ENCODE results near the gene ZCRB1. TPM values are rescaled to one million over a fixed set of nuclear protein-coding genes. Genes with fewer than 3 reads are reported as not detected.

ZCRB1 gene
- total RNA-seq, 2 experiments from 2014 or later = 47.8 to 53.8 TPM

GRCh38 chr12:42315108-42315507, 10.8 kb downstream of the ZCRB1 start:
- ATAC-seq (ENCODE audit: low read depth) (no peak), DNase-seq (no peak)
- Mint-ChIP-seq H3K36me3 (peaks cover 9% of the 10 kb centered on the region), H3K27ac (no peak overlapping the region), H3K4me1 (no peaks in the 10 kb centered on the region), H3K9me3 (no peaks in the 10 kb centered on the region), H3K4me3 (no peak overlapping the region), H3K27me3 (no peaks in the 10 kb centered on the region)
- POLR2A ChIA-PET = no interaction called here

- no peaks in the 10 kb centered on the region for H3K9me3 Mint-ChIP-seq
- H3K36me3 Mint-ChIP-seq = peaks cover 2% of the 10 kb centered on the region
- no peaks in the 10 kb centered on the region for H3K27me3 Mint-ChIP-seq
- H3K4me1 Mint-ChIP-seq = no peaks in the 10 kb centered on the region
- POLR2A ChIA-PET = no interaction called here
- no peak overlapping the region for H3K27ac Mint-ChIP-seq
- no peak for ATAC-seq (ENCODE audit: low read depth)
- H3K4me3 Mint-ChIP-seq = no peak overlapping the region
- no peak for DNase-seq
These were observed 15.9 kb downstream of the ZCRB1 start for GRCh38 chr12:42309996-42310395.

- ATAC-seq (ENCODE audit: low read depth) (no peak), DNase-seq (no peak)
- POLR2A ChIA-PET = no interaction called here
- Mint-ChIP-seq H3K27me3 (no peaks in the 10 kb centered on the region), H3K27ac (no peak overlapping the region), H3K4me3 (no peak overlapping the region), H3K9me3 (no peaks in the 10 kb centered on the region), H3K36me3 (no peaks in the 10 kb centered on the region), H3K4me1 (no peaks in the 10 kb centered on the region)
These were observed 17.5 kb downstream of the ZCRB1 start for GRCh38 chr12:42308390-42308789.

- H3K9me3 Mint-ChIP-seq = no peaks in the 10 kb centered on the region
- no peaks in the 10 kb centered on the region for H3K4me1 Mint-ChIP-seq
- no peak overlapping the region for H3K27ac Mint-ChIP-seq
- ATAC-seq (ENCODE audit: low read depth) = no peak
- DNase-seq = no peak
- no peaks in the 10 kb centered on the region for H3K27me3 Mint-ChIP-seq
- POLR2A ChIA-PET = no interaction called here
- H3K36me3 Mint-ChIP-seq = no peaks in the 10 kb centered on the region
- H3K4me3 Mint-ChIP-seq = no peak overlapping the region
These were observed 19.6 kb downstream of the ZCRB1 start for GRCh38 chr12:42306297-42306696.

- peaks cover 2% of the 10 kb centered on the region for H3K27me3 Mint-ChIP-seq
- peaks cover 4% of the 10 kb centered on the region for H3K4me1 Mint-ChIP-seq
- H3K4me3 Mint-ChIP-seq = no peak overlapping the region
- H3K9me3 Mint-ChIP-seq = no peaks in the 10 kb centered on the region
- H3K36me3 Mint-ChIP-seq = no peaks in the 10 kb centered on the region
- POLR2A ChIA-PET = no interaction called here
- ATAC-seq (ENCODE audit: low read depth) (no peak), DNase-seq (no peak)
- no peak overlapping the region for H3K27ac Mint-ChIP-seq
These were observed 26.2 kb downstream of the ZCRB1 start for GRCh38 chr12:42299392-42300308.

GRCh38 chr12:42298887-42299286, 27.0 kb downstream of the ZCRB1 start:
- DNase-seq (no peak), ATAC-seq (ENCODE audit: low read depth) (no peak)
- Mint-ChIP-seq H3K4me1 (peaks cover 4% of the 10 kb centered on the region), H3K4me3 (no peak overlapping the region), H3K27ac (no peak overlapping the region), H3K9me3 (no peaks in the 10 kb centered on the region), H3K36me3 (no peaks in the 10 kb centered on the region), H3K27me3 (peaks cover 2% of the 10 kb centered on the region)
- POLR2A ChIA-PET = no interaction called here

- POLR2A ChIA-PET = no interaction called here
- no peaks in the 10 kb centered on the region for H3K36me3 Mint-ChIP-seq
- H3K27ac Mint-ChIP-seq = no peak overlapping the region
- DNase-seq (no peak), ATAC-seq (ENCODE audit: low read depth) (no peak)
- H3K4me1 Mint-ChIP-seq = peaks cover 4% of the 10 kb centered on the region
- peaks cover 2% of the 10 kb centered on the region for H3K27me3 Mint-ChIP-seq
- H3K4me3 Mint-ChIP-seq = no peak overlapping the region
- no peaks in the 10 kb centered on the region for H3K9me3 Mint-ChIP-seq
These were observed 29.3 kb downstream of the ZCRB1 start for GRCh38 chr12:42296503-42297109.

- POLR2A ChIA-PET = interaction anchor here (0.7 kb wide), 1 partner anchor 55 kb away, joined by 6 read pairs; no protein-coding TSS in a partner anchor
- DNase-seq (no peak), ATAC-seq (ENCODE audit: low read depth) (no peak)
- H3K27ac Mint-ChIP-seq = no peak overlapping the region
- H3K36me3 Mint-ChIP-seq = no peaks in the 10 kb centered on the region
- no peak overlapping the region for H3K4me3 Mint-ChIP-seq
- H3K9me3 Mint-ChIP-seq = no peaks in the 10 kb centered on the region
- no peaks in the 10 kb centered on the region for H3K4me1 Mint-ChIP-seq
- peaks cover 2% of the 10 kb centered on the region for H3K27me3 Mint-ChIP-seq
These were observed 34.2 kb downstream of the ZCRB1 start for GRCh38 chr12:42291680-42292079.

GRCh38 chr12:42288544-42288943, 37.4 kb downstream of the ZCRB1 start:
- Mint-ChIP-seq H3K27ac (no peak overlapping the region), H3K4me1 (peaks cover 2% of the 10 kb centered on the region), H3K36me3 (no peaks in the 10 kb centered on the region), H3K9me3 (no peaks in the 10 kb centered on the region), H3K27me3 (peaks cover 2% of the 10 kb centered on the region), H3K4me3 (no peak overlapping the region)
- ATAC-seq (ENCODE audit: low read depth) = no peak
- no peak for DNase-seq
- POLR2A ChIA-PET = no interaction called here

GRCh38 chr12:42286741-42287140, 39.2 kb downstream of the ZCRB1 start:
- H3K4me3 Mint-ChIP-seq = no peak overlapping the region
- ATAC-seq (ENCODE audit: low read depth) (no peak), DNase-seq (no peak)
- H3K27me3 Mint-ChIP-seq = peaks cover 2% of the 10 kb centered on the region
- no peaks in the 10 kb centered on the region for H3K9me3 Mint-ChIP-seq
- H3K27ac Mint-ChIP-seq = no peak overlapping the region
- no peaks in the 10 kb centered on the region for H3K36me3 Mint-ChIP-seq
- POLR2A ChIA-PET = no interaction called here
- peaks cover 2% of the 10 kb centered on the region for H3K4me1 Mint-ChIP-seq

- DNase-seq = no peak
- Mint-ChIP-seq H3K4me3 (no peak overlapping the region), H3K27me3 (peaks cover 6% of the 10 kb centered on the region), H3K27ac (no peak overlapping the region), H3K36me3 (no peaks in the 10 kb centered on the region), H3K9me3 (no peaks in the 10 kb centered on the region), H3K4me1 (peaks cover 2% of the 10 kb centered on the region)
- POLR2A ChIA-PET = no interaction called here
- no peak for ATAC-seq (ENCODE audit: low read depth)
These were observed 40.5 kb downstream of the ZCRB1 start for GRCh38 chr12:42285431-42285830.

- Mint-ChIP-seq H3K9me3 (no peaks in the 10 kb centered on the region), H3K4me3 (no peak overlapping the region), H3K27ac (no peak overlapping the region), H3K4me1 (peaks cover 2% of the 10 kb centered on the region), H3K27me3 (peaks cover 9% of the 10 kb centered on the region), H3K36me3 (no peaks in the 10 kb centered on the region)
- ATAC-seq (ENCODE audit: low read depth) = no peak
- POLR2A ChIA-PET = interaction anchor here (0.7 kb wide), 1 partner anchor 140 kb away, joined by 8 read pairs; the partner anchor contains the start of gene GXYLT1
- no peak for DNase-seq
These were observed 41.0 kb downstream of the ZCRB1 start for GRCh38 chr12:42284876-42285275.

- Mint-ChIP-seq H3K4me1 (peaks cover 2% of the 10 kb centered on the region), H3K4me3 (no peak overlapping the region), H3K27ac (no peak overlapping the region), H3K9me3 (no peaks in the 10 kb centered on the region), H3K36me3 (no peaks in the 10 kb centered on the region), H3K27me3 (peaks cover 6% of the 10 kb centered on the region)
- DNase-seq = no peak
- no peak for ATAC-seq (ENCODE audit: low read depth)
- POLR2A ChIA-PET = interaction anchor here (0.7 kb wide), 1 partner anchor 140 kb away, joined by 8 read pairs; the partner anchor contains the start of gene GXYLT1
These were observed 41.7 kb downstream of the ZCRB1 start for GRCh38 chr12:42284157-42284556.

- Mint-ChIP-seq H3K27me3 (peaks cover 6% of the 10 kb centered on the region), H3K4me1 (peaks cover 2% of the 10 kb centered on the region), H3K27ac (no peak overlapping the region), H3K36me3 (no peaks in the 10 kb centered on the region), H3K9me3 (no peaks in the 10 kb centered on the region), H3K4me3 (no peak overlapping the region)
- DNase-seq = no peak
- POLR2A ChIA-PET = no interaction called here
- no peak for ATAC-seq (ENCODE audit: low read depth)
These were observed 42.2 kb downstream of the ZCRB1 start for GRCh38 chr12:42283739-42284138.

All from activated naive CD8-positive, alpha-beta T cell treated with anti-CD3 and anti-CD28 coated beads, Interleukin-2, amount 10 ng/mL, durations not matched to agents 7 days and 5 days (primary cell).